Hypothalamus (tissue), 51 donors: ENCODE data around the gene LOXL3.
"Not testable (repeated sequence)": the region's sequence is repeated elsewhere in the genome, so short reads cannot be mapped to it uniquely, and the experiment has no call there.

Experiments
- DNase-seq, 51 donors: peaks; one replicate each; lab custom pipeline; 2025; lab: John Stamatoyannopoulos, UW

Gene LOXL3

GRCh38 chr2:74496997-74497776 lies 56.6 kb downstream of the LOXL3 start:
- DNase-seq, result no peak

GRCh38 chr2:74495440-74495839 lies 58.3 kb downstream of the LOXL3 start:
- DNase-seq, result no peak

GRCh38 chr2:74493546-74493945 lies 60.2 kb downstream of the LOXL3 start:
- no peak for DNase-seq

GRCh38 chr2:74491648-74492544 lies 61.8 kb downstream of the LOXL3 start:
- no peak for DNase-seq

- DNase-seq, result no peak
Measured at GRCh38 chr2:74489906-74490305, 63.8 kb downstream of the LOXL3 start.

GRCh38 chr2:74488643-74489481 lies 64.9 kb downstream of the LOXL3 start:
- DNase-seq, result no peak

- no peak for DNase-seq
Measured at GRCh38 chr2:74486141-74486540, 67.6 kb downstream of the LOXL3 start.

GRCh38 chr2:74483675-74484164 lies 70.0 kb downstream of the LOXL3 start:
- not testable (repeated sequence) for DNase-seq

- DNase-seq, result peak; percentile 77 to 99 (median 93)
Measured at GRCh38 chr2:74482801-74483674, 70.7 kb downstream of the LOXL3 start, which contains the start of the genes CCDC142 and TTC31. Gene CCDC142 (minus strand): TSS chr2:74482998. CDS start chr2:74482837, 161 bp downstream. Gene TTC31 (plus strand): TSS chr2:74483081. CDS start chr2:74483096, 15 bp downstream.
